ENCODE measurements around the gene ATAD3C. TPM values are rescaled to one million over a fixed set of nuclear protein-coding genes. Genes with fewer than 3 reads are reported as not detected.

ATAD3C gene
- total and polyA plus RNA-seq, 2 experiments from 2014 or later = 0.45 to 1.3 TPM

- TF ChIP-seq ETS1 (IDR thresholded peaks at IDR 0.05) (no peak), ZNF114 (CRISPR knock-in tag; IDR thresholded peaks at IDR 0.05) (no peak), JUNB (IDR thresholded peaks at IDR 0.05; ENCODE audit: unreplicated experiment) (no peak), CREB1 (CRISPR knock-in tag; IDR thresholded peaks at IDR 0.05; ENCODE audit: low read depth) (no peak), ZNF462 (CRISPR knock-in tag; IDR thresholded peaks at IDR 0.05) (no peak), EZH2 (IDR thresholded peaks at IDR 0.05; ENCODE audit: low read depth, unreplicated experiment) (no peak), REST (IDR thresholded peaks at IDR 0.05; ENCODE audit: unreplicated experiment) (no peak)
- Histone ChIP-seq H3K27ac (ENCODE audit: low read depth) (no peak overlapping the region), H3K4me3 (peak overlapping the region; percentile 50; the same call in 1 of the 2 replicates), H3K27me3 (ENCODE audit: insufficient read depth) (0 out of 2 replicates have a peak, but pooled peaks cover 2% of the 10 kb centered on the region), H4K20me1 (replicated peaks; ENCODE audit: insufficient read depth) (no peaks in the 10 kb centered on the region), H3K36me3 (ENCODE audit: insufficient read depth) (no peaks in the 10 kb centered on the region), H2AFZ (peak overlapping the region; percentile 94), H3F3A (replicated peaks; ENCODE audit: low read depth) (0 out of 2 replicates have a peak, but pooled peaks cover 16% of the 10 kb centered on the region), H3K79me2 (replicated peaks; ENCODE audit: insufficient read depth) (no peaks in the 10 kb centered on the region), H3K4me2 (peak overlapping the region; percentile 77), H3K4me1 (ENCODE audit: insufficient read depth) (peaks cover 25% of the 10 kb centered on the region), H3K9me2 (ENCODE audit: insufficient read depth) (no peaks in the 10 kb centered on the region)
- Mint-ChIP-seq H3K27ac (no peak overlapping the region), H3K27me3 (ENCODE audit: insufficient read depth, low read depth, poor library complexity) (peaks cover 13% of the 10 kb centered on the region), H3K4me1 (peaks cover 24% of the 10 kb centered on the region), H3K36me3 (ENCODE audit: low read depth) (no peaks in the 10 kb centered on the region; the same call in 2 of the 3 replicates), H3K9me3 (no peaks in the 10 kb centered on the region; the same call in 2 of the 3 replicates), H3K4me3 (peak overlapping the region; percentile 52)
- ATAC-seq (peak; percentile 2; the same call in 1 of the 3 replicates), DNase-seq (ENCODE audit: low spot score) (no peak)
These were observed 30.1 kb upstream of the ATAD3C start for GRCh38 chr1:1419363-1419812.

Measured in GM23338 (cell line).